ENCODE results near the gene USH2A.

DNA sequence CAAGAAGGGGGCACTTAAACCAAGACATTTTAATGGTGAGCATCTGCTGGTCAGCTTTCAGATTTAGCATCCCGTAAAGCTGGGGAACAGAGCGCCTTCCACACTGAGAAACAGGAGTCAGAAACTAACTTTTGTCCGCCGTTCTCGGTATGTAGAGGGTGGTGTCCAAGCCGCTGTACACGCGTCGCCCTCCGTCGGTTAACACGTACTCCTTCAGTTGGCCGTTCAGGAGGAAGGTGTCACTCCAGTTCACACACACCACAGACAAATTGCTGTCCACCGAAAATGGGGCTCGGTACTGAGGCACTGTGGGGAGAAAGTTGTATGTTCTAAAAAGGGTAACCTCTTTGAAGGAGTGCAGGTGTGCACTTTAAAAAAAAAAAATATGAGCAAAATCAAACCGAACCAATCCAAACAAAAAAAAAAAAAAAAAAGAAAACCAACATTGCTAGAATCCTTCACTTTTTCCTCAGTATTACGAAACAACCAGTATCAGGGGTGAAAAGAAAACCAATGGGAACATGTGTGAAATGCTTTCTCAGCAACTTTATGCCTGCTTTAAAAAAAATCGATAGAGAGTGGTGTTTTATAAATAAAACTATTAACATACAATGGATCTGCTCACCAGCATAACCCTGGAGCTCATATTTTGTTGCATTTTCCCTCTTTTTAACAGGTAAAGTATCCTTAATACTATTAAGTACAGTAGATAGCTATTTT is 782.7 kb downstream of the USH2A start:
- TF ChIP-seq, protein P1, sequence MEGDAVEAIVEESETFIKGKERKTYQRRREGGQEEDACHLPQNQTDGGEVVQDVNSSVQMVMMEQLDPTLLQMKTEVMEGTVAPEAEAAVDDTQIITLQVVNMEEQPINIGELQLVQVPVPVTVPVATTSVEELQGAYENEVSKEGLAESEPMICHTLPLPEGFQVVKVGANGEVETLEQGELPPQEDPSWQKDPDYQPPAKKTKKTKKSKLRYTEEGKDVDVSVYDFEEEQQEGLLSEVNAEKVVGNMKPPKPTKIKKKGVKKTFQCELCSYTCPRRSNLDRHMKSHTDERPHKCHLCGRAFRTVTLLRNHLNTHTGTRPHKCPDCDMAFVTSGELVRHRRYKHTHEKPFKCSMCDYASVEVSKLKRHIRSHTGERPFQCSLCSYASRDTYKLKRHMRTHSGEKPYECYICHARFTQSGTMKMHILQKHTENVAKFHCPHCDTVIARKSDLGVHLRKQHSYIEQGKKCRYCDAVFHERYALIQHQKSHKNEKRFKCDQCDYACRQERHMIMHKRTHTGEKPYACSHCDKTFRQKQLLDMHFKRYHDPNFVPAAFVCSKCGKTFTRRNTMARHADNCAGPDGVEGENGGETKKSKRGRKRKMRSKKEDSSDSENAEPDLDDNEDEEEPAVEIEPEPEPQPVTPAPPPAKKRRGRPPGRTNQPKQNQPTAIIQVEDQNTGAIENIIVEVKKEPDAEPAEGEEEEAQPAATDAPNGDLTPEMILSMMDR (conservative IDR thresholded peaks at IDR 0.05; ENCODE audit: low read depth, low read length), result no peak
- TF ChIP-seq EZH2 (IDR thresholded peaks at IDR 0.05; ENCODE audit: borderline replicate concordance, low read depth, low read length, poor library complexity, severe bottlenecking), result no peak

Data from A673 (cell line).